H1 (cell line): ENCODE data around the gene NDST3. TPM values are rescaled to one million over a fixed set of nuclear protein-coding genes. Genes with fewer than 3 reads are reported as not detected.

Experiments
- CTCF ChIA-PET: fragments of 300-600 bp; sonication (Branson Sonifier 250); formaldehyde crosslinking; loops from one replicate; lab custom pipeline; 2021; ENCODE audit not compliant: partially characterized antibody; lab: Charles Lee
- POLR2A ChIA-PET: fragments of 300-600 bp; sonication (Branson Sonifier 250); formaldehyde crosslinking; loops from one replicate; lab custom pipeline; 2021; ENCODE audit warnings: inconsistent platforms; ENCODE audit not compliant: partially characterized antibody; lab: Charles Lee
- DNase-seq, 2 experiments: peaks; one replicate each; pipeline versions ENCODE4 v3.0.0 to v3.0.0-alpha.2; 2010 to 2022; ENCODE audit warnings: low spot score in 2 of 2, low read depth in 1 of 2, mixed read lengths in 1 of 2
- FAIRE-seq: peaks from 2 replicates; lab custom pipeline; 2011; peaks lifted over from hg19 to GRCh38; lab: Jason Lieb, UNC
- H2AFZ ChIP-seq: 2 replicates; pipeline ENCODE4 v1.8.1; 2012; ENCODE audit warnings: low read length, inconsistent platforms
- H2AK5ac ChIP-seq: 2 replicates; pipeline ENCODE4 v1.6.1; 2013; ENCODE audit warnings: low read depth, low read length
- H2BK120ac ChIP-seq: replicated peaks from 2 replicates; pipeline ENCODE3; 2013; ENCODE audit warnings: low read depth, low read length, inconsistent platforms
- H2BK12ac ChIP-seq: 2 replicates; pipeline ENCODE4 v1.6.1; 2013; ENCODE audit warnings: low read depth, low read length
- H2BK15ac ChIP-seq: 2 replicates; pipeline ENCODE4 v1.6.1; 2013; ENCODE audit warnings: low read length
- H2BK20ac ChIP-seq: 2 replicates; pipeline ENCODE4 v1.6.1; 2013; ENCODE audit warnings: low read length
- H2BK5ac ChIP-seq: 2 replicates; pipeline ENCODE4 v1.6.1; 2013; ENCODE audit warnings: low read depth, low read length
- H3K14ac ChIP-seq: 2 replicates; pipeline ENCODE4 v1.6.1; 2013; ENCODE audit warnings: inconsistent platforms; ENCODE audit not compliant: insufficient read length
- H3K18ac ChIP-seq: 2 replicates; pipeline ENCODE4 v1.6.1; 2013; ENCODE audit warnings: low read length; ENCODE audit errors: extremely low read depth
- H3K23ac ChIP-seq: 2 replicates; pipeline ENCODE4 v1.6.1; 2013; ENCODE audit warnings: inconsistent platforms; ENCODE audit not compliant: insufficient read length
- H3K23me2 ChIP-seq: 2 replicates; pipeline ENCODE4 v1.6.1; 2013; ENCODE audit warnings: low read depth, low read length
- H3K27ac ChIP-seq: 2 replicates; pipeline ENCODE4 v1.6.1; 2011; ENCODE audit warnings: low read depth, low read length, inconsistent platforms
- H3K27me3 ChIP-seq, 4 experiments: replicated peaks in 1 of 4; 1 replicate in 1 of 4; 2 replicates in 3 of 4; pipeline versions ENCODE4 v1.6.1 to v1.8.1; 2011 to 2013; ENCODE audit warnings: low read length in 3 of 4, mild to moderate bottlenecking in 3 of 4, inconsistent platforms in 2 of 4, mixed read lengths in 2 of 4, moderate library complexity in 1 of 4; ENCODE audit not compliant: control insufficient read depth in 3 of 4, insufficient read depth in 3 of 4; ENCODE audit errors: extremely low read depth in 1 of 4
- H3K36me3 ChIP-seq, 4 experiments: 2 replicates each; pipeline versions ENCODE4 v1.6.1 to v1.8.1; 2011 to 2013; ENCODE audit warnings: mild to moderate bottlenecking in 4 of 4, low read length in 3 of 4, moderate library complexity in 2 of 4, control low read depth in 1 of 4, inconsistent platforms in 1 of 4; ENCODE audit not compliant: insufficient read depth in 4 of 4, control insufficient read depth in 2 of 4
- H3K4ac ChIP-seq: replicated peaks from 2 replicates; pipeline ENCODE3; 2013; ENCODE audit warnings: low read length, low read depth, mixed read lengths, inconsistent platforms; ENCODE audit not compliant: insufficient read length
- H3K4me1 ChIP-seq, 4 experiments: replicated peaks in 1 of 4; 1 replicate in 1 of 4; 2 replicates in 3 of 4; pipeline versions ENCODE4 v1.6.1 to v1.8.1; 2011 to 2013; ENCODE audit warnings: low read length in 3 of 4, inconsistent platforms in 2 of 4, mixed read lengths in 1 of 4; ENCODE audit not compliant: insufficient read depth in 4 of 4, control insufficient read depth in 3 of 4
- H3K4me2 ChIP-seq, 2 experiments: 2 replicates each; pipeline versions ENCODE4 v1.6.1 to v1.8.1; 2011 to 2013; ENCODE audit warnings: low read depth in 2 of 2, low read length in 2 of 2, control low read depth in 1 of 2, inconsistent platforms in 1 of 2, mild to moderate bottlenecking in 1 of 2; ENCODE audit not compliant: insufficient read depth in 1 of 2
- H3K4me3 ChIP-seq, 4 experiments: fragments of 200-600, 300-600 bp in 1 of 4; sonication (generic), shearing (Covaris generic), sonication (Bioruptor Twin) in 1 of 4; 2 replicates each; pipeline versions ENCODE4 v1.5.1 to v1.8.1; 2011 to 2016; ENCODE audit warnings: low read length in 4 of 4, low read depth in 3 of 4, control low read depth in 2 of 4, inconsistent platforms in 2 of 4, mild to moderate bottlenecking in 2 of 4, mixed read lengths in 1 of 4, moderate library complexity in 1 of 4; ENCODE audit not compliant: insufficient read depth in 2 of 4; ENCODE audit errors: extremely low read depth in 1 of 4
- H3K56ac ChIP-seq: replicated peaks from 2 replicates; pipeline ENCODE3; 2013; ENCODE audit warnings: low read depth, mild to moderate bottlenecking, mixed read lengths, low read length, inconsistent platforms; ENCODE audit not compliant: insufficient read length
- H3K79me1 ChIP-seq: 2 replicates; pipeline ENCODE4 v1.6.1; 2013; ENCODE audit warnings: low read depth, low read length, control low read depth
- H3K79me2 ChIP-seq, 2 experiments: 2 replicates each; pipeline versions ENCODE4 v1.6.1 to v1.8.1; 2012 to 2013; ENCODE audit warnings: low read length in 2 of 2, mild to moderate bottlenecking in 2 of 2, inconsistent platforms in 1 of 2; ENCODE audit not compliant: insufficient read depth in 2 of 2, control insufficient read depth in 1 of 2
- H3K9ac ChIP-seq, 4 experiments: replicated peaks in 1 of 4; 1 replicate in 1 of 4; 2 replicates in 3 of 4; pipeline versions ENCODE4 v1.6.1 to v1.8.1; 2011 to 2013; ENCODE audit warnings: low read depth in 3 of 4, low read length in 3 of 4, control low read depth in 2 of 4, mild to moderate bottlenecking in 2 of 4, moderate library complexity in 2 of 4, inconsistent platforms in 1 of 4; ENCODE audit errors: extremely low read depth in 1 of 4
- H3K9me3 ChIP-seq, 2 experiments: 2 replicates each; pipeline versions ENCODE4 v1.6.1 to v1.8.1; 2012 to 2013; ENCODE audit warnings: mild to moderate bottlenecking in 2 of 2, moderate library complexity in 2 of 2, control low read depth in 1 of 2, inconsistent platforms in 1 of 2, low read depth in 1 of 2, low read length in 1 of 2, mixed read lengths in 1 of 2; ENCODE audit not compliant: insufficient read depth in 2 of 2
- H4K20me1 ChIP-seq, 2 experiments: replicated peaks in 1 of 2; 2 replicates each; pipeline versions ENCODE3 to v1.8.1; 2011 to 2013; ENCODE audit warnings: inconsistent platforms in 2 of 2, low read length in 2 of 2, mild to moderate bottlenecking in 1 of 2; ENCODE audit not compliant: insufficient read depth in 2 of 2, control insufficient read depth in 1 of 2
- H4K5ac ChIP-seq: 2 replicates; pipeline ENCODE4 v1.6.1; 2013; ENCODE audit warnings: low read length, low read depth, mixed read lengths, inconsistent platforms; ENCODE audit not compliant: insufficient read length
- H4K8ac ChIP-seq: 2 replicates; pipeline ENCODE4 v1.8.0; 2013; ENCODE audit warnings: mild to moderate bottlenecking, moderate library complexity, low read length, inconsistent platforms; ENCODE audit not compliant: insufficient read depth; ENCODE audit errors: extremely low read depth
- H4K91ac ChIP-seq: replicated peaks from 2 replicates; pipeline ENCODE3; 2013; ENCODE audit warnings: low read length, mixed read lengths, inconsistent platforms; ENCODE audit not compliant: insufficient read length
- TBP ChIP-seq: IDR thresholded peaks from 2 replicates; pipeline ENCODE4 v1.6.1; 2011; ENCODE audit warnings: low read depth, low read length, improper control_type of control experiment
- WGBS, 2 experiments: shearing (Covaris generic) in 1 of 2; methylation state at CpG; one replicate each; pipeline versions ENCODE4 v1.1.6 to v1.1.7; 2013 to 2015; ENCODE audit warnings: low lambda C conversion rate in 2 of 2, mixed read lengths in 2 of 2, inconsistent platforms in 1 of 2, low coverage in 1 of 2, missing lambda C conversion rate in 1 of 2; ENCODE audit not compliant: insufficient replicate concordance in 2 of 2, insufficient coverage in 1 of 2, insufficient read length in 1 of 2; ENCODE audit errors: extremely low coverage in 1 of 2, missing lambda C conversion rate in 1 of 2; 5-methylcytosine and 5-hydroxymethylcytosine counted together
- polyA plus RNA-seq, 7 experiments: library from polyadenylated mRNA; depleted of rRNA in 3 of 7; stranded (reverse) in 5 of 7; unstranded in 2 of 7; fragments of >200 nt in 5 of 7; fragments of 200-250 nt in 2 of 7; gene quantifications; 1 replicate in 5 of 7; 2 replicates in 1 of 7; 4 replicates in 1 of 7; pipeline versions ENCODE4 v1.2.1 to v1.2.3, GENCODE V29; 2011 to 2013; ENCODE audit warnings: missing spikeins in 2 of 7, mixed read lengths in 2 of 7
- total RNA-seq: library from RNA; stranded (reverse); fragmentation: NEBNext Ultra II Directional; extraction: Animal tissue kit (Norgen Biotek cat#: 25700); gene quantifications from 2 replicates; pipeline ENCODE4 v1.2.1, GENCODE V29; 2021

NDST3 gene
- total and polyA plus RNA-seq, 2 of the 8 experiments (the other 6 are each of a cell fraction or from before 2014, with no cell fraction given) = 0.35 to 0.60 TPM

DNA sequence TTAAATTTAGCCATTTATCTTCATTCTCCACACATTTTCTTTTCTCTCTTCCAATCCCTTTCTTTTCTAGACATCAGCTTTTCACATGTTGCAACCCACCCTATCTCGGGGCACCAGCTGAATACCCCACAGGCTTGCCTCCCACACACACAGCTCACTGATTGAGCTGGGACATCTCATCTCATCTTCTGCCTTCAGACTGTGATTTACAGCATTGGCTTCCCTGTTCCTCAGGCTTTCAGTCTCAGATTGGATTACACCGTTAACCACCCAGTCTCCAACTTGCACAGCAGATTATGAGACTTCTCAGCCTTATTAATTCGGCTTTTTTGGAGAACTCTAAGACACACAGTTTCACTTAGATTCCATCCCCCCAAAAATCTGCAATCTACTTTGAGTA, 224.8 kb downstream of the NDST3 start:
- FAIRE-seq = no peak
- CTCF ChIA-PET = interaction anchor here (0.9 to 1.1 kb wide), 2 partner anchors 14 to 181 kb away, joined by 3 read pairs; no protein-coding TSS in a partner anchor
- no peak for TF ChIP-seq TBP

More for the DNA sequence above, 224.8 kb downstream of the NDST3 start:
- H2AK5ac ChIP-seq = no peak overlapping the region
- no peak overlapping the region for H3K27ac ChIP-seq
- no peak overlapping the region for H3K23ac ChIP-seq
- H3K27me3 ChIP-seq = no peaks in the 10 kb centered on the region
- no peaks in the 10 kb centered on the region for H3K79me2 ChIP-seq
- no peak overlapping the region for H3K4me2 ChIP-seq
- WGBS, 2 experiments = 91% methylated on average over 3 of the region's 3 CpGs; no CpG with 5 or more reads in 1 of the 2 experiments
- no peak overlapping the region for H2BK15ac ChIP-seq
- H3K4me1 ChIP-seq = no peaks in the 10 kb centered on the region
- 0 out of 2 replicates have a peak overlapping the region, but pooled peaks have one; percentile 8 for H2AFZ ChIP-seq
- H3K36me3 ChIP-seq = no peaks in the 10 kb centered on the region
- no peak overlapping the region for H3K18ac ChIP-seq
- no peak for DNase-seq
- no peak overlapping the region for H3K4ac ChIP-seq
- H3K79me1 ChIP-seq = no peaks in the 10 kb centered on the region
- H2BK5ac ChIP-seq = no peak overlapping the region
- no peaks in the 10 kb centered on the region for H3K23me2 ChIP-seq
- H3K9ac ChIP-seq = no peak overlapping the region
- no peaks in the 10 kb centered on the region for H4K20me1 ChIP-seq
- no peak overlapping the region for H4K91ac ChIP-seq
- no peak overlapping the region for H4K5ac ChIP-seq
- POLR2A ChIA-PET = no interaction called here
- H2BK20ac ChIP-seq = no peak overlapping the region
- no peak overlapping the region for H2BK120ac ChIP-seq
- no peak overlapping the region for H4K8ac ChIP-seq
- no peaks in the 10 kb centered on the region for H3K9me3 ChIP-seq
- no peak overlapping the region for H3K14ac ChIP-seq
- H2BK12ac ChIP-seq = no peak overlapping the region
- no peak overlapping the region for H3K4me3 ChIP-seq
- no peak overlapping the region for H3K56ac ChIP-seq
